HEK293 (cell line): ENCODE results near the gene TPM1.

Experiments
- CTCF ChIA-PET: fragments of 350-600 bp; formaldehyde crosslinking; extraction: SDS; loops from one replicate; lab custom pipeline; 2021; ENCODE audit warnings: antibody characterized with exemption; lab: Yijun Ruan, JAX
- POLR2A ChIA-PET: fragments of 300-600 bp; formaldehyde crosslinking; extraction: SDS; loops from one replicate; lab custom pipeline; 2020; ENCODE audit warnings: antibody characterized with exemption, inconsistent platforms; lab: Yijun Ruan, JAX
- H3K27ac ChIP-seq: fragments of 200-500 bp; sonication (Bioruptor generic); 2 replicates; pipeline ENCODE4 v1.5.1; 2014; ENCODE audit warnings: low read depth, low read length, control low read depth, inconsistent platforms; ENCODE audit errors: extremely low read depth
- H3K36me3 ChIP-seq, 2 experiments: fragments of 200-500 bp in 1 of 2; sonication (Bioruptor generic) in 1 of 2; 1 replicate in 1 of 2; 2 replicates in 1 of 2; pipeline ENCODE4 v1.5.1; 2014 to 2017; ENCODE audit warnings: inconsistent platforms in 2 of 2, low read length in 2 of 2; ENCODE audit not compliant: control insufficient read depth in 2 of 2, insufficient read depth in 1 of 2
- H3K4me1 ChIP-seq: fragments of 200-500 bp; sonication (Bioruptor generic); 2 replicates; pipeline ENCODE4 v1.5.1; 2014; ENCODE audit warnings: mild to moderate bottlenecking, low read length, inconsistent platforms; ENCODE audit not compliant: control insufficient read depth, insufficient read depth
- H3K4me3 ChIP-seq: 2 replicates; pipeline ENCODE4 v1.5.1; 2011; ENCODE audit warnings: low read depth, mild to moderate bottlenecking, control low read depth, low read length, moderate library complexity
- H3K9me3 ChIP-seq: fragments of 200-500 bp; sonication (Bioruptor generic); 2 replicates; pipeline ENCODE4 v1.5.1; 2014; ENCODE audit warnings: low read depth, low read length, inconsistent platforms; ENCODE audit not compliant: control insufficient read depth, insufficient read depth
- EGR2 ChIP-seq: fragments of 450-650 bp; formaldehyde crosslinking; IDR thresholded peaks from 2 replicates; pipeline ENCODE4 v1.5.1; 2016; ENCODE audit warnings: low read depth, missing biosample characterization, missing genetic modification characterization
- KLF7 ChIP-seq: fragments of 450-650 bp; formaldehyde crosslinking; IDR thresholded peaks from 2 replicates; pipeline ENCODE4 v1.5.1; 2016; ENCODE audit warnings: missing biosample characterization, missing genetic modification characterization, borderline replicate concordance
- KLF8 ChIP-seq: fragments of 450-650 bp; formaldehyde crosslinking; IDR thresholded peaks from 2 replicates; pipeline ENCODE4 v1.5.1; 2016; ENCODE audit warnings: missing biosample characterization, missing genetic modification characterization
- PATZ1 ChIP-seq: fragments of 450-650 bp; formaldehyde crosslinking; IDR thresholded peaks from 2 replicates; pipeline ENCODE4 v1.5.1; 2016; ENCODE audit warnings: missing biosample characterization, missing genetic modification characterization
- SP2 ChIP-seq: fragments of 450-650 bp; formaldehyde crosslinking; IDR thresholded peaks from 2 replicates; pipeline ENCODE4 v1.5.1; 2016; ENCODE audit warnings: missing biosample characterization, missing genetic modification characterization
- SP7 ChIP-seq: fragments of 450-650 bp; formaldehyde crosslinking; IDR thresholded peaks from 2 replicates; pipeline ENCODE4 v1.5.1; 2016; ENCODE audit warnings: missing biosample characterization, missing genetic modification characterization
- TCF7L2 ChIP-seq: IDR thresholded peaks from 2 replicates; pipeline ENCODE4 v1.6.1; 2011; ENCODE audit warnings: low read depth, mild to moderate bottlenecking, inconsistent platforms, low read length, moderate library complexity, borderline replicate concordance
- TRIM28 ChIP-seq: IDR thresholded peaks from 2 replicates; pipeline ENCODE4 v1.6.1; 2011; ENCODE audit warnings: low read length, control low read depth, borderline replicate concordance
- ZBTB8A ChIP-seq: fragments of 450-650 bp; formaldehyde crosslinking; IDR thresholded peaks from 2 replicates; pipeline ENCODE4 v1.5.1; 2016; ENCODE audit warnings: missing biosample characterization, missing genetic modification characterization
- ZNF10 ChIP-seq: fragments of 450-650 bp; formaldehyde crosslinking; IDR thresholded peaks from 2 replicates; pipeline ENCODE4 v1.5.1; 2017; ENCODE audit warnings: missing biosample characterization, missing genetic modification characterization
- ZNF121 ChIP-seq: fragments of 450-650 bp; formaldehyde crosslinking; IDR thresholded peaks from 2 replicates; pipeline ENCODE4 v1.5.1; 2016; ENCODE audit warnings: missing biosample characterization, missing genetic modification characterization
- ZNF138 ChIP-seq: fragments of 450-650 bp; formaldehyde crosslinking; IDR thresholded peaks from 2 replicates; pipeline ENCODE4 v1.5.1; 2016; ENCODE audit warnings: missing biosample characterization, missing genetic modification characterization, borderline replicate concordance
- ZNF18 ChIP-seq: fragments of 450-650 bp; formaldehyde crosslinking; IDR thresholded peaks from 2 replicates; pipeline ENCODE4 v1.5.1; 2016; ENCODE audit warnings: missing biosample characterization, missing genetic modification characterization
- ZNF221 ChIP-seq: fragments of 450-650 bp; formaldehyde crosslinking; IDR thresholded peaks from 2 replicates; pipeline ENCODE4 v1.5.1; 2017; ENCODE audit warnings: missing biosample characterization, missing genetic modification characterization, borderline replicate concordance
- ZNF311 ChIP-seq: fragments of 450-650 bp; formaldehyde crosslinking; IDR thresholded peaks from 2 replicates; pipeline ENCODE4 v1.5.1; 2017; ENCODE audit warnings: missing biosample characterization, missing genetic modification characterization, borderline replicate concordance
- ZNF416 ChIP-seq: fragments of 450-650 bp; formaldehyde crosslinking; IDR thresholded peaks from 2 replicates; pipeline ENCODE4 v1.5.1; 2016; ENCODE audit warnings: missing biosample characterization, missing genetic modification characterization
- ZNF449 ChIP-seq: fragments of 450-650 bp; formaldehyde crosslinking; IDR thresholded peaks from 2 replicates; pipeline ENCODE4 v1.5.1; 2017; ENCODE audit warnings: missing biosample characterization, mild to moderate bottlenecking, missing genetic modification characterization, moderate library complexity
- ZNF521 ChIP-seq: fragments of 450-650 bp; formaldehyde crosslinking; IDR thresholded peaks from 2 replicates; pipeline ENCODE4 v1.5.1; 2017; ENCODE audit warnings: missing biosample characterization, mild to moderate bottlenecking, missing genetic modification characterization
- ZNF600 ChIP-seq: fragments of 450-650 bp; formaldehyde crosslinking; IDR thresholded peaks from 2 replicates; pipeline ENCODE4 v1.5.1; 2016; ENCODE audit warnings: missing biosample characterization, missing genetic modification characterization
- ZNF677 ChIP-seq: fragments of 450-650 bp; IDR thresholded peaks from 2 replicates; pipeline ENCODE4 v1.5.0; 2018; ENCODE audit warnings: missing biosample characterization, mild to moderate bottlenecking, missing genetic modification characterization, moderate library complexity
- ZNF692 ChIP-seq: fragments of 450-650 bp; formaldehyde crosslinking; IDR thresholded peaks from 2 replicates; pipeline ENCODE4 v1.5.1; 2016; ENCODE audit warnings: missing biosample characterization, missing genetic modification characterization
- ZSCAN18 ChIP-seq: fragments of 450-650 bp; formaldehyde crosslinking; IDR thresholded peaks from 2 replicates; pipeline ENCODE4 v1.5.1; 2016; ENCODE audit warnings: missing biosample characterization, missing genetic modification characterization
- ZSCAN30 ChIP-seq: fragments of 450-650 bp; IDR thresholded peaks from 2 replicates; pipeline ENCODE4 v1.5.1; 2018; ENCODE audit warnings: missing biosample characterization, mild to moderate bottlenecking, missing genetic modification characterization, moderate library complexity

The TPM1 gene

GRCh38 chr15:62999923-63000561, 42.5 kb upstream of the TPM1 start:
- ChIA-PET POLR2A (interaction anchor here (1.1 to 1.4 kb wide), 2 partner anchors 42 to 149 kb away, joined by 3 to 5 read pairs; partner anchors contain the start of gene TPM1), CTCF (interaction anchor here (0.6 kb wide), 1 partner anchor 13 kb away, joined by 3 read pairs; no protein-coding TSS in a partner anchor)
- no peaks in the 10 kb centered on the region for H3K4me1 ChIP-seq

GRCh38 chr15:63000706-63001105, 41.8 kb upstream of the TPM1 start:
- H3K9me3 ChIP-seq, result no peaks in the 10 kb centered on the region
- TF ChIP-seq TRIM28 (no peak), SP2 (no peak), SP7 (tag by site-specific recombination) (no peak), PATZ1 (tag by site-specific recombination) (no peak), ZNF311 (tag by site-specific recombination) (no peak), ZNF600 (no peak), ZNF10 (tag by site-specific recombination) (no peak), ZBTB8A (tag by site-specific recombination) (no peak), EGR2 (no peak), ZSCAN18 (tag by site-specific recombination) (no peak), ZNF677 (no peak), ZNF221 (tag by site-specific recombination) (no peak), ZNF138 (tag by site-specific recombination) (no peak), ZNF18 (no peak), ZNF449 (tag by site-specific recombination) (no peak)
- H3K36me3 ChIP-seq, result no peaks in the 10 kb centered on the region
- no peak overlapping the region for H3K27ac ChIP-seq
- H3K4me3 ChIP-seq, result no peak overlapping the region
- no peaks in the 10 kb centered on the region for H3K4me1 ChIP-seq
- ChIA-PET CTCF (interaction anchor here (0.5 to 0.6 kb wide), 2 partner anchors 14 to 105 kb away, joined by 3 to 5 read pairs; no protein-coding TSS in a partner anchor), POLR2A (interaction anchor here (1.1 to 1.4 kb wide), 2 partner anchors 42 to 150 kb away, joined by 3 to 5 read pairs; partner anchors contain the start of gene TPM1)

More at GRCh38 chr15:62999923-63000561, 42.5 kb upstream of the TPM1 start:
- TF ChIP-seq ZNF121 (tag by site-specific recombination) (no peak), TCF7L2 (no peak), ZNF521 (tag by site-specific recombination) (no peak), ZNF692 (tag by site-specific recombination) (no peak), ZSCAN30 (no peak), KLF7 (tag by site-specific recombination) (no peak), KLF8 (tag by site-specific recombination) (no peak), ZNF138 (tag by site-specific recombination) (no peak), TRIM28 (no peak), ZNF416 (no peak)
- TF ChIP-seq, all 188 proteins: peak for 0
- Histone ChIP-seq H3K4me3 (no peak overlapping the region), H3K27ac (no peak overlapping the region), H3K9me3 (no peaks in the 10 kb centered on the region), H3K36me3 (no peaks in the 10 kb centered on the region)
